NCI-H2171 treated with DMSO at 0.1 percent for 48 hours (cell line): ENCODE measurements around the gene GFM1.

Experiments
- DNase-seq: peaks from one replicate; lab custom pipeline; 2025; lab: John Stamatoyannopoulos, UW

The GFM1 gene

GRCh38 chr3:158644345-158644908 lies at the start of gene GFM1:
GFM1 (plus strand) TSS chr3:158644527; CDS start chr3:158644635, 108 bp downstream.
- DNase-seq, result peak; percentile 99

GRCh38 chr3:158600787-158601186 lies 43.5 kb upstream of the GFM1 start:
- no peak for DNase-seq

GRCh38 chr3:158602227-158602626 lies 42.1 kb upstream of the GFM1 start:
- no peak for DNase-seq

- DNase-seq, result no peak
Measured at GRCh38 chr3:158617982-158618875, 26.1 kb upstream of the GFM1 start.

GRCh38 chr3:158625881-158626280 lies 18.4 kb upstream of the GFM1 start:
- DNase-seq, result no peak

GRCh38 chr3:158631981-158632380 lies 12.3 kb upstream of the GFM1 start:
- DNase-seq, result no peak

GRCh38 chr3:158640646-158641045 lies 3.7 kb upstream of the GFM1 start:
- DNase-seq, result no peak

- no peak for DNase-seq
Measured at GRCh38 chr3:158642005-158642404, 2.3 kb upstream of the GFM1 start.

GRCh38 chr3:158642474-158643210 lies 1.7 kb upstream of the GFM1 start:
- DNase-seq, result no peak

GRCh38 chr3:158649791-158650190 lies 5.5 kb downstream of the GFM1 start:
- DNase-seq, result no peak

- DNase-seq, result no peak
Measured at GRCh38 chr3:158651192-158651591, 6.9 kb downstream of the GFM1 start.

- no peak for DNase-seq
Measured at GRCh38 chr3:158652463-158652862, 8.1 kb downstream of the GFM1 start.

GRCh38 chr3:158658889-158659288 lies 14.6 kb downstream of the GFM1 start:
- no peak for DNase-seq

GRCh38 chr3:158659454-158660237 lies 15.3 kb downstream of the GFM1 start:
- DNase-seq, result peak; percentile 25

GRCh38 chr3:158660711-158661110 lies 16.4 kb downstream of the GFM1 start:
- no peak for DNase-seq

GRCh38 chr3:158663246-158663645 lies 18.9 kb downstream of the GFM1 start:
- no peak for DNase-seq

GRCh38 chr3:158663832-158664231 lies 19.5 kb downstream of the GFM1 start:
- DNase-seq, result no peak

- no peak for DNase-seq
Measured at GRCh38 chr3:158666416-158666815, 22.1 kb downstream of the GFM1 start.

- no peak for DNase-seq
Measured at GRCh38 chr3:158668506-158668905, 24.2 kb downstream of the GFM1 start.

GRCh38 chr3:158671821-158672214 lies 27.5 kb downstream of the GFM1 start:
- no peak for DNase-seq

GRCh38 chr3:158672215-158673176 lies 28.2 kb downstream of the GFM1 start, which contains the start of gene LXN:
LXN (minus strand) TSS chr3:158672648; CDS start chr3:158672478, 170 bp downstream.
- peak; percentile 26 for DNase-seq
